Inferior parietal cortex (tissue), 1 donor: ENCODE results near the gene PCDHGA6.
"Not testable (repeated sequence)": the region's sequence is repeated elsewhere in the genome, so short reads cannot be mapped to it uniquely, and the experiment has no call there.

ENCODE experiments used
- DNase-seq: peaks from one replicate; pipeline ENCODE4 v3.0.0-alpha.2; 2016; ENCODE audit errors: extremely low spot score

PCDHGA6 gene

DNA sequence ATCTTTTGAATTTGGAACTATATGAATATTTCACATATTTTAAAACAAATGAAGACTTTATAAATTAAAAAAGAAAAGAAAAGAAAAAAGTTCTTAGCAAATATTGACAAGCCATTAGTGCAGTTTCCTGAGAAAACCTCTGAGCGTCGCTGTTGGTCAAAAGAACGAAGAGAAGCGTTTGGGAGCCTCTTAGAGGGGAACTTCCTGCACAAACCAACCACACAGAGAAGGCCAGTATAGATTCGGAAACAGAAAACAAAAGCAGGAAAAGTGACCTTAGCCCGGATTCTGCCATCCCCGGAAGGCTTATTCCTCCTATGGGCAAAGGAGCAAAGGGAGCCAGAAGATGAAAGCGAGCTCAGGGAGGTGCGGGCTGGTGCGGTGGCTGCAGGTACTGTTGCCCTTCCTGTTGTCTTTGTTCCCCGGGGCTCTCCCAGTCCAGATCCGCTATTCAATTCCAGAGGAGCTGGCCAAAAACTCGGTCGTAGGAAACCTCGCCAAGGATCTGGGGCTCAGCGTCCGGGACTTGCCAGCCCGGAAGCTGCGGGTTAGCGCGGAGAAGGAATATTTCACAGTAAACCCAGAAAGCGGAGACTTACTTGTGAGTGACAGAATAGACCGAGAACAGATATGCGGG lies 13.8 kb upstream of the PCDHGA6 start, which contains the start of gene PCDHGB2:
Gene PCDHGB2, plus strand, starts transcription at position 205 of the 637 bp plus-strand sequence. Its CDS starts 142 bp downstream, at position 347.
- DNase-seq, result peak; percentile 27

- DNase-seq, result no peak
Observed at GRCh38 chr5:141360685-141361084, 13.0 kb upstream of the PCDHGA6 start.

- DNase-seq, result no peak
Observed at GRCh38 chr5:141362719-141363118, 11.0 kb upstream of the PCDHGA6 start.

DNA sequence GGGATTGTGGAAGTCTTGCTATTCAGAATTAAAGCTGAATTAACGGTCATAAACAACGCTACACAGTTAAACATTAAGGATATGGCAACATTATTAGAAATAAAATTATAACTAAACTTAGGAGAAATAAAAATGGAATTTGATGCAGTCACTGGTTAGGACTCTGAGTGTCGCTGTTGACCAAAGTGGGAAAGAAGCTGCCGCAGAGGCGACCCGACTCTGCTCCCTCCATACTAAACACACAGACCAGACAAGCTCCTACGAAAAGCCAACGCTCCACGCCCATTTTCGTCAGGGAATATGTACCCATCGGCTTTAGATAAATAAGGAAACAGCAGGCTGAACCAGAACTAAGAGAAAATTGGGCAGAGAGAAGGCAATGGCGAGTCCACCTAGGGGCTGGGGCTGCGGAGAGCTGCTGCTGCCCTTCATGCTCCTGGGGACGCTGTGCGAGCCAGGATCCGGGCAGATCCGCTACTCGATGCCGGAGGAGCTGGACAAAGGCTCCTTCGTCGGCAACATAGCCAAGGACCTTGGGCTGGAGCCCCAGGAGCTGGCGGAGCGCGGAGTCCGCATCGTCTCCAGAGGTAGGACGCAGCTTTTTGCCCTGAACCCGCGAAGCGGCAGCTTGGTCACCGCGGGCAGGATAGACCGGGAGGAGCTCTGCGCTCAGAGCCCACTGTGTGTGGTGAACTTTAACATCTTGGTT lies 9.6 kb upstream of the PCDHGA6 start, which contains the start of gene PCDHGA5:
Gene PCDHGA5, plus strand, starts transcription at position 211 of the 709 bp plus-strand sequence. Its CDS starts 169 bp downstream, at position 380.
- DNase-seq, result no peak

DNA sequence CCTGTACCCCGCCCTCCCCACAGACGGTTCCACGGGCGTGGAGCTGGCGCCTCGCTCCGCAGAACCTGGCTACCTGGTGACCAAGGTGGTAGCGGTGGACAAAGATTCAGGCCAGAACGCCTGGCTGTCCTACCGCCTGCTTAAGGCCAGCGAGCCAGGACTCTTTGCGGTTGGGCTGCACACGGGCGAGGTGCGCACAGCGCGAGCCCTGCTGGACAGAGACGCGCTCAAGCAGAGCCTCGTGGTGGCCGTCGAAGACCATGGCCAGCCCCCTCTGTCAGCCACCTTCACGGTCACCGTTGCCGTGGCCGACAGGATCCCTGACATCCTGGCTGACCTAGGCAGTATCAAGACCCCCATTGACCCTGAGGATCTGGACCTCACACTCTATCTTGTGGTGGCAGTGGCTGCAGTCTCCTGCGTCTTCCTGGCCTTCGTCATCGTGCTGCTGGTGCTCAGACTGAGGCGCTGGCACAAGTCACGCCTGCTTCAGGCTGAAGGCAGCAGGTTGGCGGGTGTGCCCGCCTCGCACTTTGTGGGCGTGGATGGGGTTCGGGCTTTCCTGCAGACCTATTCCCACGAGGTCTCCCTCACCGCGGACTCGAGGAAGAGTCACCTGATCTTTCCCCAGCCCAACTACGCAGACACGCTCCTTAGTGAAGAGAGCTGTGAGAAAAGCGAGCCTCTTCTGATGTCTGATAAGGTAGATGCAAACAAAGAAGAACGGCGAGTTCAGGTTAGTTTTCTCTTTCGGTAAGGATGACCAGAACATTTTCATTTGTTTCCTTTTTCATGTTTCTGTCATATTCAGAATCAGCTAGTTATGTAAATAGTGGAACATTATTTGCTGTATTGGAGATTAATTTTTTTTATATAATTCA lies 7.4 kb upstream of the PCDHGA6 start:
- no peak for DNase-seq

GRCh38 chr5:141369994-141370848 lies 3.5 kb upstream of the PCDHGA6 start, which contains the start of gene PCDHGB3:
Gene PCDHGB3, plus strand, starts transcription at chr5:141370242. Its CDS starts 153 bp downstream, at chr5:141370395.
- peak; percentile 4 for DNase-seq

DNA sequence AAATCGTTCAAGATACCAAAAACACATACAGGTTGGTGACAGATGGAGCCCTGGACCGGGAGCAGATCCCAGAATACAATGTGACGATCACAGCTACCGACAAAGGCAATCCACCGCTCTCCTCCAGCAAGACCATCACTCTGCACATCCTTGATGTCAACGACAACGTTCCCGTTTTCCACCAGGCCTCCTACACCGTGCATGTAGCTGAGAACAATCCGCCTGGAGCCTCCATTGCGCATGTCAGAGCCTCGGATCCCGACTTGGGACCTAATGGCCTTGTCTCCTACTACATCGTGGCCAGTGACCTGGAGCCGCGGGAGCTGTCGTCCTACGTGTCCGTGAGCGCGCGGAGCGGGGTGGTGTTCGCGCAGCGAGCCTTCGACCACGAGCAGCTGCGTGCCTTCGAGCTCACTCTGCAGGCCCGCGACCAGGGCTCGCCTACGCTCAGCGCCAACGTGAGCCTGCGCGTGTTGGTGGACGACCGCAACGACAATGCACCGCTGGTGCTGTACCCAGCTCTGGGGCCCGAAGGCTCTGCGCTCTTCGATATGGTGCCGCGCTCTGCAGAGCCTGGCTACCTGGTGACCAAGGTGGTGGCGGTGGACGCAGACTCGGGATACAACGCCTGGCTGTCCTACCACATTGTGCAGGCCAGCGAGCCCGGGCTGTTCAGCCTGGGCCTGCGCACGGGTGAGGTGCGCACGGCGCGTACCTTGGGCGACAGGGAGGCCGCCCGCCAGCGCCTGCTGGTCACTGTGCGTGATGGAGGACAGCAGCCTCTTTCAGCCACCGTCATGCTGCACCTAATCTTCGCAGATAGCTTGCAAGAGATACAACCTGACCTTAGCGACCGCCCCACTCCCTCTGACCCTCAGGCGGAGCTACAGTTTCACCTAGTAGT lies 1.9 kb upstream of the PCDHGA6 start:
- DNase-seq, result no peak

DNA sequence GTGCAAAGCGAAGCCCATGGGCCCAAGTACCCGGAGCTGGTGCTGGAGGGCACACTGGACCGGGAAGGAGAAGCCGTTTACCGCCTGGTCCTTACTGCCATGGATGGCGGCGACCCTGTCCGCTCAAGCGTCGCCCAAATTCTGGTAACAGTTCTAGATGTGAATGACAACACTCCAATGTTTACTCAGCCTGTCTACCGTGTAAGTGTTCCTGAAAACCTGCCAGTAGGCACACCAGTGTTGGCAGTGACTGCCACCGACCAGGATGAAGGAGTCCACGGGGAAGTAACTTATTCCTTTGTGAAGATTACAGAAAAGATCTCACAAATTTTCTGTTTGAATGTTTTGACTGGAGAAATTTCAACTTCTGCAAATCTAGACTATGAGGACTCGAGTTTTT lies 936 bp downstream of the PCDHGA6 start:
- DNase-seq, result no peak

GRCh38 chr5:141375444-141376155 lies 1.9 kb downstream of the PCDHGA6 start:
- not testable (repeated sequence) for DNase-seq

GRCh38 chr5:141382469-141383294 lies 9.0 kb downstream of the PCDHGA6 start, which contains the start of gene PCDHGA7:
Gene PCDHGA7, plus strand, starts transcription at chr5:141382742. Its CDS starts 158 bp downstream, at chr5:141382900.
- no peak for DNase-seq

DNA sequence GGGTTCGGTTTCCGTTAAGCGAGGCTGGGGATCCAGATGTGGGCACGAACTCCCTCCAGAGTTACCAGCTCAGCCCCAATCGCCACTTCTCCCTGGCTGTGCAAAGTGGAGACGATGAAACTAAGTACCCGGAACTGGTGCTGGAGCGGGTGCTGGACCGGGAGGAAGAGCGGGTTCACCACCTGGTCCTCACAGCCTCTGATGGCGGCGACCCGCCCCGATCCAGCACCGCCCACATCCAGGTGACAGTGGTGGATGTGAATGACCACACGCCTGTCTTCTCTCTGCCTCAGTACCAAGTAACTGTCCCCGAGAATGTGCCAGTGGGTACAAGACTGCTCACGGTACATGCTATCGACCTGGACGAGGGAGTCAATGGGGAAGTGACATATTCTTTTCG lies 9.7 kb downstream of the PCDHGA6 start:
- DNase-seq, result no peak

DNA sequence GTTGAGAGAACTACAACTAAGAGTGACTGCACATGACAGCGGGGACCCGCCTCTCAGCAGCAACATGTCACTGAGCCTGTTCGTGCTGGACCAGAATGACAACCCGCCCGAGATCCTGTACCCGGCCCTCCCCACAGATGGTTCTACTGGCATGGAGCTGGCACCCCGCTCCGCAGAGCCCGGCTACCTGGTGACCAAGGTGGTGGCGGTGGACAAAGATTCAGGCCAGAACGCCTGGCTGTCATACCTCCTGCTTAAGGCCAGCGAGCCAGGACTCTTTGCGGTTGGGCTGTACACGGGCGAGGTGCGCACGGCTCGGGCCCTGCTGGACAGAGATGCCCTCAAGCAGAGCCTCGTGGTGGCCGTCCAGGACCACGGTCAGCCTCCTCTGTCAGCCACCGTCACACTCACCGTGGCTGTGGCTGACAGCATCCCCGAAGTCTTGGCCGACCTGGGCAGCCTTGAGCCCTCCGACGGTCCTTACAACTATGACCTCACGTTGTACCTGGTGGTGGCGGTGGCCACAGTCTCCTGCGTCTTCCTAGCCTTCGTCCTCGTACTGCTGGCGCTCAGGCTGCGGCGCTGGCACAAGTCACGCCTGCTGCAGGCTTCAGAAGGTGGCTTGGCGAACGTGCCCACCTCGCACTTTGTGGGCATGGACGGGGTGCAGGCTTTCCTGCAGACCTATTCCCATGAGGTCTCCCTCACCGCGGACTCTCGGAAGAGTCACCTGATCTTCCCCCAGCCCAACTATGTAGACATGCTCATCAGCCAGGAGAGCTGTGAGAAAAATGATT lies 11.0 kb downstream of the PCDHGA6 start:
- DNase-seq, result no peak

- not testable (repeated sequence) for DNase-seq
Observed at GRCh38 chr5:141387557-141388311, 14.0 kb downstream of the PCDHGA6 start, which contains the start of gene PCDHGB4. Gene PCDHGB4, plus strand, starts transcription at chr5:141387698. Its CDS starts 187 bp downstream, at chr5:141387885.

DNA sequence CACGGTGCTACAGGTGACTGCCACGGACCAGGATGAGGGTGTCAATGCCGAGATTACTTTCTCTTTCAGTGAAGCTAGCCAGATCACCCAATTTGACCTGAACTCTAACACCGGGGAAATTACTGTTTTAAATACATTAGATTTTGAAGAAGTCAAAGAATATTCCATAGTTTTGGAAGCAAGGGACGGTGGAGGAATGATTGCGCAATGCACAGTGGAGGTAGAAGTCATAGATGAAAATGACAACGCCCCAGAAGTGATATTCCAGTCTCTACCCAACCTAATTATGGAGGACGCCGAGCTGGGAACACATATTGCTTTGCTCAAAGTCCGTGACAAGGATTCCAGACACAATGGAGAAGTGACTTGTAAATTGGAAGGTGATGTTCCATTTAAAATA lies 15.0 kb downstream of the PCDHGA6 start:
- no peak for DNase-seq

GRCh38 chr5:141389153-141390042 lies 15.7 kb downstream of the PCDHGA6 start:
- no peak for DNase-seq
